WERI-Rb-1 (cell line): ENCODE measurements around the gene TSPYL2.

ENCODE experiments used
- DNase-seq: peaks from one replicate; pipeline ENCODE4 v3.0.0-alpha.2; 2020
- H3K27ac ChIP-seq: fragments of 250-450 bp; sonication (Bioruptor Pico); 2 replicates; pipeline ENCODE4 v1.5.1; 2020; ENCODE audit warnings: mild to moderate bottlenecking, moderate library complexity
- H3K27me3 ChIP-seq: fragments of 250-450 bp; sonication (Bioruptor Pico); 2 replicates; pipeline ENCODE4 v1.5.1; 2021; ENCODE audit warnings: mild to moderate bottlenecking, low read depth, moderate library complexity; ENCODE audit not compliant: insufficient read depth, severe bottlenecking
- H3K36me3 ChIP-seq: fragments of 250-450 bp; sonication (Bioruptor Pico); 2 replicates; pipeline ENCODE4 v1.5.1; 2020; ENCODE audit warnings: mild to moderate bottlenecking, moderate library complexity
- H3K4me3 ChIP-seq: 2 replicates; pipeline ENCODE4 v1.5.1; 2011; ENCODE audit warnings: low read depth, mild to moderate bottlenecking, control low read depth, low read length
- H3K9me3 ChIP-seq: fragments of 250-450 bp; sonication (Bioruptor Pico); 2 replicates; pipeline ENCODE4 v1.5.1; 2021; ENCODE audit warnings: mild to moderate bottlenecking, moderate library complexity; ENCODE audit not compliant: severe bottlenecking
- TF ChIP-seq, protein P1 (sequence below): IDR thresholded peaks from 2 replicates; pipeline ENCODE4 v1.5.1; 2011; ENCODE audit warnings: low read depth, mild to moderate bottlenecking, control low read depth, inconsistent platforms, low read length

Gene TSPYL2

DNA sequence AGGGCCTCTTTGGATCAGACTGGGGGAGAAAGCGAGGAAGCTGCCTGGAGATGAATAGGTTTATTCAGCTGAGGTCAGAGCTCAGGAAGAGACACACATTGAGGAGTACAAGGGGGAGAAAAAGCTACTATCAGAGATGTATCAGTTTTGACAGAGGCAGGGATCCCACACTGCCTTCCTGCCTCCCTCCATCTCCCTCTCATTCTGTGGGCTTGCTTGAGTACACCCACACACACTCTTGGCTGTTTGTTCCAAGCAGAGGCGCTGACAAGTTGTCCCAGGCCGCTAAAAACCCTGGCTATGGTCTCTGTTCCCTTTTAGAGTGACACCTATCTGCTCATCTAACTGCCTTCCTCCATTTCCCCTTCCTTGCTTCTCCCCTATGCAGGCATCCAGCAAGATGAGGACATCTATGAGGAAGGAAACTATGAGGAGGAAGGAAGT lies 5.2 kb downstream of the TSPYL2 start:
- peaks cover 28% of the 10 kb centered on the region for H3K36me3 ChIP-seq
- no peak overlapping the region for H3K27ac ChIP-seq
- TF ChIP-seq, protein P1, sequence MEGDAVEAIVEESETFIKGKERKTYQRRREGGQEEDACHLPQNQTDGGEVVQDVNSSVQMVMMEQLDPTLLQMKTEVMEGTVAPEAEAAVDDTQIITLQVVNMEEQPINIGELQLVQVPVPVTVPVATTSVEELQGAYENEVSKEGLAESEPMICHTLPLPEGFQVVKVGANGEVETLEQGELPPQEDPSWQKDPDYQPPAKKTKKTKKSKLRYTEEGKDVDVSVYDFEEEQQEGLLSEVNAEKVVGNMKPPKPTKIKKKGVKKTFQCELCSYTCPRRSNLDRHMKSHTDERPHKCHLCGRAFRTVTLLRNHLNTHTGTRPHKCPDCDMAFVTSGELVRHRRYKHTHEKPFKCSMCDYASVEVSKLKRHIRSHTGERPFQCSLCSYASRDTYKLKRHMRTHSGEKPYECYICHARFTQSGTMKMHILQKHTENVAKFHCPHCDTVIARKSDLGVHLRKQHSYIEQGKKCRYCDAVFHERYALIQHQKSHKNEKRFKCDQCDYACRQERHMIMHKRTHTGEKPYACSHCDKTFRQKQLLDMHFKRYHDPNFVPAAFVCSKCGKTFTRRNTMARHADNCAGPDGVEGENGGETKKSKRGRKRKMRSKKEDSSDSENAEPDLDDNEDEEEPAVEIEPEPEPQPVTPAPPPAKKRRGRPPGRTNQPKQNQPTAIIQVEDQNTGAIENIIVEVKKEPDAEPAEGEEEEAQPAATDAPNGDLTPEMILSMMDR: no peak
- no peaks in the 10 kb centered on the region for H3K9me3 ChIP-seq
- H3K27me3 ChIP-seq: peaks cover 13% of the 10 kb centered on the region
- H3K4me3 ChIP-seq: no peak overlapping the region
- DNase-seq: no peak

DNA sequence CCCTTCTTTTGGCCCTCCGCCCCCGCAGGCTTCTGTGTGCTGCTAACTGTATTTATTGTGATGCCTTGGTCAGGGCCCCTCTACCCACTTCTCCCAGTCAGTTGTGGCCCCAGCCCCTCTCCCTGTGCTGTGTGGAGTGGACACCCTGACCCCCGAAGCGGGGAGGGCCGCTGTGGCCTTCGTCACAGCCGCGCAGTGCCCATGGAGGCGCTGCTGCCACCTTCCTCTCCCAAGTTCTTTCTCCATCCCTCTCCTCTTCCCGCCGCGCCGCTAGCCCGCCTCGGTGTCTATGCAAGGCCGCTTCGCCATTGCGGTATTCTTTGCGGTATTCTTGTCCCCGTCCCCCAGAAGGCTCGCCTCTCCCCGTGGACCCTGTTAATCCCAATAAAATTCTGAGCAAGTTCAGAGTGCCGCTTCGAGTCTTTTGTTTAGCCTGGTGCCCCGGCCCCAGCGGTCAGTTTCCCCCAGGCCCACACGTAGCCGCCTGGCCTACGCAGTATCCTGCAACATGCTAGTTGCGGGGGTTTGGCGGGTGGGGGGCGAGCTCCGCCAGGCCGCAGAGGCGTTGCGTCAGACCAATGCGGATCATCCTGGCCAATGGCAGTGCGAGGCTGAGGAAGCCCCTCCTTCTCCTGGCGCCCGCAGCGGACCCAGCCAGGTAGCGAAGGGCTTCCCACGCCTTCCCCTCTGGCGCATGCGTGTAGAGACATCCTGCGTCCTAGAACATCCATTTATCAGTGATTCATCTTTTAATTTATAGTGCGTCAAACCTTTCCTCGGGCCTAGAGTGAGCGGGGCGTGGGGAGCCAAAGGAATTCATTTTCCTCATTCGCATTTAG lies 6.2 kb downstream of the TSPYL2 start:
- Histone ChIP-seq H3K27me3 (peaks cover 10% of the 10 kb centered on the region), H3K4me3 (peak overlapping the region; percentile 46), H3K9me3 (no peaks in the 10 kb centered on the region), H3K27ac (peak overlapping the region; percentile 67), H3K36me3 (peaks cover 28% of the 10 kb centered on the region)
- TF ChIP-seq, protein P1: no peak
- peak; percentile 84 for DNase-seq

DNA sequence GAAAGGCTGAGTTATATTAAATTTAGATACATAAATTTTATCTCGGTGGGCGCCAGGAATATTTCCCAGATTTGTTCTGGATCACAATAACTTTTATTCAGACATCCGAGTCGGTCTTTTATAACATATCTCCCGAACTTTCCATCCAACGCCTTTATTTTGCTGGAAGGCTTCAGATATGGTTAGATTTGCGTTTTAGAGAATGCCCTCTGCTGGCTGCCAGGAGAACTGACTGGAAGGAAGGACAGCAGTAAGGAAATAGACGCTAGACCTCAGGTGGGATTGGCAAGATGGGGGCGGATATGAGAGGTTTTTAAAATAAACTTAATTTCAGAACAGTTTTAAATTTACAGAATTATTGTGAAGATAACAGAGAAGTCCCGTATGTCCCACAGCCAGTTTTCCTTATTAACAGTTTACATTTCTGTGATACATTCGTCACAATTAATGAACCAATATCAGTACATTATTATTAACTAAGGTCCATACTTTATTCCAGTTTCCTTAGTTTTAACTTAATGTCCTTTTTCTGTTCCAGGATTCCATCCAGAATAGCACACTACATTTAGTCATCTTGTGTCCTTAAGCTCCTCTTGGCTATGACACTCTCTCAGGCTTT lies 7.2 kb downstream of the TSPYL2 start:
- Histone ChIP-seq H3K27ac (no peak overlapping the region), H3K36me3 (peaks cover 20% of the 10 kb centered on the region), H3K9me3 (no peaks in the 10 kb centered on the region), H3K4me3 (peak overlapping the region; percentile 46), H3K27me3 (peaks cover 8% of the 10 kb centered on the region)
- TF ChIP-seq, protein P1: peak; percentile 65
- peak; percentile 47 for DNase-seq

DNA sequence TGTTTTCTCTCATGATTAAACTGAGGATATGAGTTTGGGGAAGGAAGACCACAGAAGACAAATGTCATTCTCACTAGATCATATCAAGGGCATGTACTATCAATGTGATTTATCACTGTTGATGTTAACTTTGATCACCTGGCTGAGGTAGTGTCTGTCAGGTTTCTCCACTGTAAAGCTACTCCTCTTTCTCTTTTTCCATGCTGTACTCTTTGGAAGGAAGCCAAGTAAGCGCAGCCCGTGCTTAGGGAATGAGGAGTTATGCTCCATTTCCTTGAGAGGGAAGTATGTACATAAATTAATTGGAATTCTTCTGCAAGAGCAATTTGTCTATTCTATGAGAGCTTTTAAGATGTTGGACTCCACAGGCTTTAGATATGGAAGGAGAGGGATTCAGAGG lies 7.8 kb downstream of the TSPYL2 start:
- H3K9me3 ChIP-seq: no peaks in the 10 kb centered on the region

DNA sequence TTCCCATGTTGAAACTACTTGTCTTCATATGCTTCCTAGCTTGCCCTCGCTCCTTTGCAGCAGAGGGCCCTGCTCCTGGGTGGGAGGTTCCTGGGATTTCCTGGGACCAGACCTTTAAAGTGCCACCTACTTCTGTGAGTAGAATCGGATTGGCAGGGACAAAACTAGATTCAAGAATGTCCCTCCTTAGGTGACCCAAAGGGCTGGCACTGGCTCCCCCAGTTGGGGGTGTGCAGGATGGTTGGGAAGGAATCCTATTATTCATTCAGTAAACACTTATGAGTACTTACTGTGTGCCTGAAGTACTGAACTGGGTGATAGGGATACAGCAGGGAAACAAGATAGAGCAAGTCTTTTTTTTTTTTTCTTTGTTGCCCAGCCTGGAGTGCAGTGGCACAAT lies 9.2 kb downstream of the TSPYL2 start:
- Histone ChIP-seq H3K36me3 (peaks cover 6% of the 10 kb centered on the region; the same call in 1 of the 2 replicates), H3K27ac (no peak overlapping the region), H3K27me3 (peaks cover 8% of the 10 kb centered on the region), H3K4me3 (no peak overlapping the region), H3K9me3 (no peaks in the 10 kb centered on the region)
- TF ChIP-seq, protein P1: no peak
- no peak for DNase-seq

More for the DNA sequence above, 7.8 kb downstream of the TSPYL2 start:
- H3K36me3 ChIP-seq: peaks cover 17% of the 10 kb centered on the region
- H3K4me3 ChIP-seq: no peak overlapping the region
- H3K27me3 ChIP-seq: peaks cover 8% of the 10 kb centered on the region
- TF ChIP-seq, protein P1: no peak
- no peak for DNase-seq
- no peak overlapping the region for H3K27ac ChIP-seq
